SW480 (cell line): Measurements from ENCODE around the gene SLC52A1.
"Not testable (repeated sequence)": the region's sequence is repeated elsewhere in the genome, so short reads cannot be mapped to it uniquely, and the experiment has no call there.

ENCODE experiments used
- DNase-seq: peaks from one replicate; pipeline ENCODE4 v3.0.0-alpha.2; 2016; ENCODE audit warnings: low spot score

Gene SLC52A1

DNA sequence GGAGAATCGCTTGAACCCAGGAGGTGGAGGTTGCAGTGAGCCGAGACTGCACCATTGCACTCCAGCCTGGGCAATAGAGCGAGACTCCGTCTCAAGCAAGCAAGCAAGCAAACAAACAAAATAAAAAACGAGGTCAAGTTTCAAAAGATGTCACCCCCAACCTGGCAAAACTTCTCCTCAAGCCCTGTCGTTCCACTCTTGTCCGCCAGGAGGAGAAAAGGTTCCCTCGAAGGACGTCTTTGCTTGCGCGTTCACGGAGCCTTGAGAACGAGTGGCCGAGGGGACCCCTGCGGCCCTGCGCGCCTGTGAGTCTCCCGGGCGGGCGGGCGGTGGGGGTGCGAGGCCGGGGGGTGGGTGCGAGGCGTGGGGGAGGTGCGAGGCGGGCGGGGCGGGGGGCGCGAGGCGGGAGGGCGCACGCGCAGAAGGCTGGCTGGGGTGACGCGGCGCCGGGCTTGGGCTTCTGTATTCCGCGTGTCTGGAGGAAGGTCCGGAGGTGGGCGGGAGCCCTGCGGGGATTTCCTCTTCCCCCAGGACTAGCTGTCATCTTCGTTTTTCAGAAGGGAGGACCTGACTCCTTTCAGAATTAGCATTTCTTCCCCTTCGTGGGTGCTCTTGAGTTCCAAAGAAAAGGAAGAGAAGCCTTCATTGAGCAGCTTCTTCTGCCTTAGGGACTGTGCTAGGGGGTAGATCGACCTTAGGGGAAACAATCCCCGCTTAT lies 3.7 kb downstream of the SLC52A1 start:
- DNase-seq, result peak; percentile 61

GRCh38 chr17:5030168-5030567 lies 5.1 kb downstream of the SLC52A1 start:
- DNase-seq, result not testable (repeated sequence)

GRCh38 chr17:5027916-5028315 lies 7.3 kb downstream of the SLC52A1 start:
- no peak for DNase-seq

- DNase-seq, result no peak
Measured at GRCh38 chr17:5027299-5027698, 7.9 kb downstream of the SLC52A1 start.

DNA sequence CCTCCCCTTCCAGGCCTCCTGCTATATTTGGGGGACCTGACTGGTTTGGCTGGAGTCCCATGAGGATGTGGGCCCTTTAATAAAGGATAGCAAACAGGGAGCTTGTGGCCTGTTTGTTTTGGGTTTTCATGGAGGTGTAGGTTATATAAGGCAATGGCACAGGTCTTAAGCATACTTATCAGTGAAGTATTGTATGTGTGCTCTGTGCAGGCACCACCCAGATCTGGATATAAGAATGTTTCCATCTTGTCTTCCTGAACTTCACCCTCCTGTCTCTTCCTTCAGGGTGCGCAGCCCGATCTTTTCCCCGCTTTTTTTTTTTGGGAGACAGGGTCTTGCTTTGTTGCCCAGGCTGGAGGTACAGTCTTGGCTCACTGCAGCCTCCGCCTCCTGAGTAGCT lies 10.6 kb downstream of the SLC52A1 start:
- DNase-seq, result no peak

DNA sequence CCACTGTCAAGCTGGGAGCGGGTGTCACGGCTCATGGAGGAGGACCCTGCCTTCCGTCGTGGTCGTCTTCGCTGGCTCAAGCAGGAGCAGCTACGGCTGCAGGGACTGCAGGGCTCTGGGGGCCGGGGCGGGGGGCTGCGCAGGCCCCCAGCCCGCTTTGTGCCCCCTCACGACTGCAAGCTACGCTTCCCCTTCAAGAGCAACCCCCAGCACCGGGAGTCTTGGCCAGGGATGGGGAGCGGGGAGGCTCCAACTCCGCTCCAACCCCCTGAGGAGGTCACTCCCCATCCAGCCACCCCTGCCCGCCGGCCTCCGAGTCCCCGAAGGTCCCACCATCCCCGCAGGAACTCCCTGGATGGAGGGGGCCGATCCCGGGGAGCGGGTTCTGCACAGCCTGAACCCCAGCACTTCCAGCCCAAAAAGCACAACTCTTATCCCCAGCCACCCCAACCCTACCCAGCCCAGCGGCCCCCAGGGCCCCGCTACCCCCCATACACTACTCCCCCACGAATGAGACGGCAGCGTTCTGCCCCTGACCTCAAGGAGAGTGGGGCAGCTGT lies 11.6 kb downstream of the SLC52A1 start:
- DNase-seq, result no peak

- no peak for DNase-seq
Measured at GRCh38 chr17:5022171-5022711, 13.0 kb downstream of the SLC52A1 start.

GRCh38 chr17:5020502-5021023 lies 14.7 kb downstream of the SLC52A1 start:
- no peak for DNase-seq

GRCh38 chr17:5019475-5019956 lies 15.7 kb downstream of the SLC52A1 start:
- DNase-seq, result no peak

DNA sequence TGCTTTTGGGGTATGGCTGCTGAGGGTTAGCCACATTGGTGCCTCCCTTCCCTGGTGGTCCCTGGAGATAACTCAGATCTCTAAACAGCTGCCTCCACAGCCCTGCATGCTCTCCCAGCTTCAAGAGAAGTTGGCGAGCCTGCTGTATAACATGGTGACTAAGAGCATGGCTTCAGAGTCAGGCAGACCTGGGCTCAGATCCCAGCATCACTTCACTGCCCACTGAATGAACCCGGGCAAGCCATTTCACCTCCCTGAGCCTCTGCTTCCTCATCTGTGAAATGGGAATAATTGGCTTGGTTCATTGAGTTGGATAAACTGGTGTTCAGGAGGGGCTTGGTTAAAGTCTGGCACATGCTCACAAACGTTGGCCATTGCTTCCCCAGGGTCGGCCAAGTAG lies 20.9 kb downstream of the SLC52A1 start:
- DNase-seq, result no peak

GRCh38 chr17:5011928-5012327 lies 23.3 kb downstream of the SLC52A1 start:
- DNase-seq, result no peak

DNA sequence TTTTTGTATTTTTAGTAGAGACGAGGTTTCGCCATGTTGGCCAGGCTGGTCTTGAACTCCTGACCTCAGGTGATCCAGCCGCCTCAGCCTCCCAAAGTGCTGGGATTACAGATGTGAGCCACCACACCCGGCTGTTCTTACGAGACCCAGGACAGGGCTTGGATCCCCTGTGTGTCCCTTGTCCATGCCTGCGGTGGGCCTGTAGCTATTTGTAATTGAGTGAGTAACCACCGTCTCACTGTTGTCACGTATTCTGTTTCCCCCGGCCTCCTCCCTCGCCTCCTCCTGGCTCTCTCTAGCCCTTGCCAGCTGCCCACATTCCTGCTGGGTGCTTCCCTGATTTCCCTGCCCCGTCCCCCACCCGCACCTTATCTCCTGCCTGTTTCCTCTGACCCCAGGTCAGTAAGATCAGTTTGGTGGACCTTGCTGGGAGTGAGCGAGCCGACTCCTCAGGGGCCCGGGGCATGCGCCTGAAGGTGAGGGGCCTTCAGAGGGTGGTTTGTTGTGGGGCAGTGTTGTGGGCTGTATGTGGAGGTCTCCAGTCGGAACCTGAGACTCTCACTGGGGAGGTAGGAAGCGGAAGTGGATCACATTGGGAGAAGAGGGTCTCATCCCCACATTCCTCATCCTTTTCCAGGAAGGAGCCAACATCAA lies 31.9 kb downstream of the SLC52A1 start:
- DNase-seq, result no peak

DNA sequence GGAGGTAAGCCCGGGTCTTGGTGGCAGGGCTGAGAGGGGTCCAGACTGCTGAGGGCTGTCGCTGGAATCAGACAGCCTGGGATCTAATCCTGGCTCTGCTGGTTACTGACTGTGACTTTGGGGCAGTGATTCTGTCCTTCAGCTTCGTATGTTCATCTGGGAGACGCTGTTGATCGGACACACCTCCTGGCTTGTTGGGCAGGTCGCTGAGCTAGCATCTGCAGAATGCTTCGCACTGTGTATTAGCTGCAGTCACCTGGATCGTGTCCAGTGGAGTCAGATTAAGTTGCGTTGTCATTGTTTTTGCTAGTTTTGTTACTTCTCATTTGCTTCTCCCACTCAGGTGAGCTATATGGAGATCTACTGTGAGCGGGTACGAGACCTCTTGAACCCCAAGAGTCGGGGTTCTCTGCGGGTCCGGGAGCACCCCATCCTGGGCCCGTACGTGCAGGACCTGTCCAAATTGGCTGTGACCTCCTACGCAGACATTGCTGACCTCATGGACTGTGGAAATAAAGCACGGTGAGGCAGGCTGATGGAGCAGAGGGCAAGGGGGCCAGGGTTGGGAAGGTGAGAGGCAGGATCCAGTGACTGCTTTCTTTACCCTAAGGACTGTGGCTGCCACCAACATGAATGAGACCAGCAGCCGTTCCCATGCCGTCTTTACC lies 33.0 kb downstream of the SLC52A1 start:
- no peak for DNase-seq

DNA sequence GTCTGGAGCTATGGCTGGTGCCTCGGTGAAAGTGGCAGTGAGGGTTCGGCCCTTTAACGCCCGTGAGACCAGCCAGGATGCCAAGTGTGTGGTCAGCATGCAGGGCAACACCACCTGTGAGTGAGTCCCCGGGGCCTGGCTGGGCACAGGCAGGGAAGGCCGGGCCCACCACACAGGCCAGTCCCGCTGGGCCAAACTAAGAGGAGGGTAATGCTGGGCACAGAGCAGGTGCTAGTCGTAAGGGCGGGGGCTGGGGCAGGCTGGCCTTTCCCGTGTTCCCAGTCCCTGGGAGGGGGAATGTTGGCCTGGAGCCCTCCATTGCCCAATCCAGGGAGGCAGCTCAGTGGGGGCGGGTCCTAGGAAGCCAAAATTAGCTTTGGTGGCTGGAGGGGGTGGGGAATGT lies 35.0 kb downstream of the SLC52A1 start:
- DNase-seq, result no peak

GRCh38 chr17:4999430-5000093 lies 35.7 kb downstream of the SLC52A1 start:
- DNase-seq, result no peak

- DNase-seq, result no peak
Measured at GRCh38 chr17:4998732-4999429, 36.3 kb downstream of the SLC52A1 start.

GRCh38 chr17:4998027-4998731 lies 37.0 kb downstream of the SLC52A1 start:
- no peak for DNase-seq

DNA sequence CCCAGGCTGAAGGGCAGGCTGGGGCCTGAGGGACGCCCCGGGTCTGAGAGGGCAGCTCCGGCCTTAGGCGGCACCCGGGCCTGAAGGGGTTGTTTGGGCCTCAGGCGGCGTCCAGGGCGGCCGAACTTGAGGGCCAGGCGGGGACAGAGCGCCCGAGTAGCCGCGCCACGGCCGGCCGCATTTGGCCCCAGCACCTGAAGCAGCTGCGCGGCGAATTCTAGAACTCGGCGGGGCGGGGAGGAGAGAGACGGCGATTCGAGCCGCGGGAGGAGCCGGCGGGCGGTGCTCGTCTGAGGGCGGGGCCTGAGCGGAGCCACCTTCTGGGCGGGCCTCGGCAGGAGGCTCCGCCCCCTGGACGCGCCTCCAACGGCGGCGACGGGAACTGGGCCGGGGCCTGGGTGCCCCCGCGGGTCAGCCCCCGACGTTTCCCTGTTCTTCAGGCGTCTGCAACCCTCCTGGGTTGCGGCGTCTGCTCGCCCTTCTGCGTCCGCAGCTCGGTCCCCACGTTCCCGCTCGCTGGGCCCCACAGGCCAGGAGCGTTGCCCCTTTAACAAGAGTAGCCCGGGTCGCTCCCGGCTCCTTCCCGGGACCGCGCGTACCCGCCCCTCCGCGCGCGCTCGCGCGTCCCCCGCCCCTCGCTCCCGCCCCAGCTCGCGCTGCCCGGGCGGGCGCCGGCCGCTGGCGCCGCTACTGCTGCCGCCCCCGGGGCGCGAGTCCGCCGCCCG lies 37.8 kb downstream of the SLC52A1 start, which contains the start of the genes INCA1 and KIF1C:
Gene INCA1 (minus strand): TSS at position 221 of the 725 bp plus-strand sequence. CDS start 3,085 bp downstream, outside the sequence.
Gene KIF1C (plus strand): TSS at position 649 of the 725 bp plus-strand sequence. CDS start 2,297 bp downstream, outside the sequence.
- peak; percentile 87 for DNase-seq

GRCh38 chr17:4994081-4994595 lies 41.1 kb downstream of the SLC52A1 start:
- no peak for DNase-seq
